ENCODE results near the gene EIF4G1. TPM values are rescaled to one million over a fixed set of nuclear protein-coding genes. Genes with fewer than 3 reads are reported as not detected.
A peak's percentile ranks its signal among the peaks of the same experiment; 100 is the strongest.

Gene EIF4G1
- total and polyA plus RNA-seq, 2 of the 8 experiments (the other 6 are each of a cell fraction or from before 2014, with no cell fraction given): 318 to 473 TPM

- Histone ChIP-seq H3K4me2 (ENCODE audit: insufficient read depth in 1 of 2, low read depth in 2 of 2, low read length in 2 of 2) (no peak overlapping the region), H3K4me3 (ENCODE audit: extremely low read depth in 1 of 4, insufficient read depth in 2 of 4, low read depth in 3 of 4, low read length in 4 of 4) (no peak overlapping the region), H2BK15ac (ENCODE audit: low read length) (no peak overlapping the region), H3K79me2 (ENCODE audit: control insufficient read depth in 1 of 2, insufficient read depth in 2 of 2, low read length in 2 of 2) (no peaks in the 10 kb centered on the region), H4K91ac (replicated peaks; ENCODE audit: insufficient read length, low read length) (no peak overlapping the region), H3K27me3 (replicated peaks in 1 of 4; ENCODE audit: control insufficient read depth in 3 of 4, extremely low read depth in 1 of 4, insufficient read depth in 3 of 4, low read length in 3 of 4) (no peaks in the 10 kb centered on the region), H3K79me1 (ENCODE audit: low read depth, low read length) (no peaks in the 10 kb centered on the region; the same call in 1 of the 2 replicates), H3K23me2 (ENCODE audit: low read depth, low read length) (no peaks in the 10 kb centered on the region), H2AFZ (ENCODE audit: low read length) (no peak overlapping the region), H4K8ac (ENCODE audit: extremely low read depth, insufficient read depth, low read length) (no peak overlapping the region), H2BK5ac (ENCODE audit: low read depth, low read length) (0 out of 2 replicates have a peak overlapping the region, but pooled peaks have one; percentile 10), H4K5ac (ENCODE audit: insufficient read length, low read depth, low read length) (no peak overlapping the region), H2BK120ac (replicated peaks; ENCODE audit: low read depth, low read length) (no peak overlapping the region), H3K9ac (replicated peaks in 1 of 4; ENCODE audit: extremely low read depth in 1 of 4, low read depth in 3 of 4, low read length in 3 of 4) (no peak overlapping the region), H2BK20ac (ENCODE audit: low read length) (no peak overlapping the region), H2BK12ac (ENCODE audit: low read depth, low read length) (no peak overlapping the region), H3K4ac (replicated peaks; ENCODE audit: insufficient read length, low read depth, low read length) (no peak overlapping the region), H3K4me1 (replicated peaks in 1 of 4; ENCODE audit: control insufficient read depth in 3 of 4, insufficient read depth in 4 of 4, low read length in 3 of 4) (peaks cover 0 to 13% (median 10%) of the 10 kb centered on the region in 4 experiments; a peak in 6 of 7 replicates), H3K27ac (ENCODE audit: low read depth, low read length) (no peak overlapping the region), H3K9me3 (ENCODE audit: insufficient read depth in 2 of 2, low read depth in 1 of 2, low read length in 1 of 2) (no peaks in the 10 kb centered on the region), H3K36me3 (ENCODE audit: control insufficient read depth in 2 of 4, insufficient read depth in 4 of 4, low read length in 3 of 4) (peaks cover 0 to 17% (median 7%) of the 10 kb centered on the region in 4 experiments; a peak in 6 of 8 replicates), H3K14ac (ENCODE audit: insufficient read length) (no peak overlapping the region), H3K56ac (replicated peaks; ENCODE audit: insufficient read length, low read depth, low read length) (no peak overlapping the region), H3K23ac (ENCODE audit: insufficient read length) (no peak overlapping the region), H4K20me1 (replicated peaks in 1 of 2; ENCODE audit: control insufficient read depth in 1 of 2, insufficient read depth in 2 of 2, low read length in 2 of 2) (peaks cover 2 to 12% of the 10 kb centered on the region in 2 experiments), H2AK5ac (ENCODE audit: low read depth, low read length) (no peak overlapping the region), H3K18ac (ENCODE audit: extremely low read depth, low read length) (no peak overlapping the region)
- WGBS, 2 experiments (ENCODE audit: extremely low coverage in 1 of 2, insufficient coverage in 1 of 2, insufficient read length in 1 of 2, insufficient replicate concordance in 2 of 2, low coverage in 1 of 2, low lambda C conversion rate in 2 of 2, missing lambda C conversion rate in 1 of 2): 79% methylated on average over 12 of the region's 12 CpGs; no CpG with 5 or more reads in 1 of the 2 experiments
- FAIRE-seq (no peak), DNase-seq (ENCODE audit: low read depth in 1 of 2, low spot score in 2 of 2) (no peak)
- CTCF ChIA-PET (ENCODE audit: partially characterized antibody): interaction anchor here (1.0 to 1.5 kb wide), 4 partner anchors 9 to 428 kb away, joined by 3 to 9 read pairs (median 4); partner anchors contain the start of gene FAM131A
- no peak for TF ChIP-seq EZH2 (IDR thresholded peaks at IDR 0.05; ENCODE audit: low read depth, low read length, severe bottlenecking)
- TF ChIP-seq MAFK (IDR thresholded peaks at IDR 0.05; ENCODE audit: low read depth, low read length): peak; percentile 9; the same call in 1 of the 2 replicates
- no peak for TF ChIP-seq KDM4A (IDR thresholded peaks at IDR 0.05; ENCODE audit: low read depth, low read length, severe bottlenecking)
- no peak for TF ChIP-seq RFX5 (IDR thresholded peaks at IDR 0.05; ENCODE audit: borderline replicate concordance, low read depth, low read length)
- no peak for TF ChIP-seq TAF7 (optimal IDR thresholded peaks at IDR 0.05; ENCODE audit: borderline replicate concordance, low read depth, low read length)
- POLR2A ChIA-PET (ENCODE audit: partially characterized antibody): interaction anchor here (0.8 to 3.2 kb wide), 11 partner anchors 9 to 32 kb away, joined by 3 to 23 read pairs (median 4); partner anchors contain the start of gene FAM131A
Observed at GRCh38 chr3:184347321-184348056, 33.1 kb downstream of the EIF4G1 start.

All from H1 (cell line).